GM18868 (cell line): Measurements from ENCODE around the gene TOR1A.
"Not testable (repeated sequence)": the region's sequence is repeated elsewhere in the genome, so short reads cannot be mapped to it uniquely, and the experiment has no call there.

ENCODE experiments used
- ATAC-seq: cut with Tn5 transposase; IDR thresholded peaks from one replicate; pipeline ENCODE4 v1.9.1; 2021; ENCODE audit warnings: mild to moderate bottlenecking, moderate library complexity; ENCODE audit not compliant: unreplicated experiment

Gene TOR1A

DNA sequence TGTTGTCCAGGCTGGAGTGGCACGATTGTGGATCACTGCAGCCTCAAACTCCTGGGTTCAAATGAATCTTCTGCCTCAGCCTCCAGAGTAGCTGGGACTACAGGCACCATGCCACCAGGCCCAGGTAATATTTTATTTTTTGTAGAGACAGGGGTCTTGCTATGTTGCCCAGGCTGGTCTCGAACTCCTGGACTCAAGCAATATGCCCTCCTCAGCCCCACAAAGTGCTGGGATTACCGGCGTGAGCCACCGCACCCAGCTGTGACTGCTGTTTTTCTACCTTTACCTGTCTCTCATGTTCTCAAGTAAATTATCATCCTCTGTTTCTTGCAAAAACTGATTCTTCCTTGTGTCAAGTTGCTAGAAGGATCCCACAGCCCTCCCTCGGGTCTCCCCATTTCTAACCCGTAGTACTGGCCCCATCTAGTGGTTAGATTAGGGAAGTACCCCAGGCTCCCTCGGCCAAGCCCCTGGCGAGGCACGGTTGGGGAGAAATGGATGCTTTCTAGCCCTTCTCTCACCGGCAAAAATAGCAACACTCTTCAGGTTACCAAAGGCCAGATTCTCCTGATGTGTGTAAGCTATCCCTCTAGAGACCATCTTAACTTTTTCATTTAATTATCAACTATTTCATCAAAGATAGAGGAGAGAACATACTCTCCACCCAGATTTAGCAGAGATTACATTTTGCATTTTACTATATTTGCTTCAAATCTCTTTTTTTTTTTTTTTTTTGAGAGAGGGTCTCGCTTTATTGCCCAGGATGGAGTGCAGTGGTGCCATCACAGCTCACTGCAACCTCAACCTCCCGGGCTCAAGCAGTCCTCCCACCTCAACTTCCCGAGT lies 40.2 kb downstream of the TOR1A start:
- ATAC-seq: no peak

DNA sequence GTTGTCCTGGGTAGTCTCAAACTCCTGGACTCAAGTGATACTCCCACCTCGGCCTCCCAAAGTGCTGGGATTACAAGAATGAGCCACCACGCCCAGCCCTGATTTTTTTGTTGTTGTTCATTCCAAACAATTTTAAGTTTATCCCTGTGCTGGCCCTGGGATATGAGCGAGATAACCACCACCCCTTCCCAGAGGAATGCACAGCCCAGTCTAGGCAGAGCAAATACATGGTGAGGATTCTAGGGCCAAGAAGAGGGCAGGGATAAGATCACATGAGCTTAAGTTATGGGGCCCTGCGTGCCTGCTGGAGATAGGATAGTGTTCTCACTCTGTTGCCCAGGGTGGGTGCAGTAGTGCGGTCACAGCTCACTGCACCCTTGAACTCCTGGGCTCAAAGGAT lies 42.0 kb downstream of the TOR1A start:
- no peak for ATAC-seq

DNA sequence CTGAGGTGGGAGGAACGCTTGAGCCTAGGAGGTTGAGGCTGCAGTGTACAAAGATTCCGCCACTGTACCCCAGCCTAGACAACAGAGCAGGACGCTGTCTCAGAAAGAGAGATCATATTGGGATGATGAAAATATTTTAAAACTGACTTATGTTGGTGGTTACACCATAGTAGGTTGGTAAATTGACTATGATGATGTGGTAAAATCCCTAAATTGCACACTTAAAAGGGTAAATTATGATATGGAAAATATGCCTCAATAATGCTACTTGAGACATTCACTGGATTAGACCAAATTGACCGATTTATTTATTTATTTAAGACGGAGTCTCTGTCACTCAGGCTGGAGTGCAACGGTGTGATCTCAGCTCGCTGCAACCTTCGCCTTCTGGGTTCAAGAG lies 42.8 kb downstream of the TOR1A start:
- no peak for ATAC-seq

DNA sequence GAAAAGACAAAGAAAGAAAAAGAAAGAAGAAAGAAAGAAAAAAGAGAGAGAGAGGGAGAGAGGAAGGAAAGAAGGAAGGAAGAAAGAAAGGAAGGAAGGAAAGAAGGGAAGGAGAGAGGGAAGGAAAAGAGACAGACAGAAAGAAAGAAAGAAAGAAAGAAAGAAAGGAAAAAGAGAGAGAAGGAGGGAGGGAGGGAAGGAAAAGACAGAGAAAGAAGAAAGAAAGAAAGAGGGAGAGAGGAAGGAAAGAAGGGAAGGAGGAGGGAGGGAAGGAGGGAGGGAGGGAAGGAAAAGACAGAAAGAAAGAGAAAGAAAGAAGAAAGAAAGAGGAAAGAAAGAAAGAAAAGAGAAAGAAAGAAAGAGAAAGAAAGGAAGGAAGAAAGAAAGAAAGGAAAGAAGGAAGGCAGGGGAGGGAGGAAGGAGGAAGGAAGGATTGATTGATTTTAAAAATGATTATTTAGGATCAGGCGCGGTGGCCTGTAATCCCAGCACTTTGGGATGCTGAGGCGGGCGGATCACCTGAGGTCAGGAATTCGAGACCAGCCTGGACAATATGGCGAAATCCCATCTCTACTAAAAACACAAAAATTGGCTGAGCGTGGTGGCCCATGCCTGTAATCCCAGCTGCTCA lies 44.3 kb downstream of the TOR1A start:
- ATAC-seq: no peak

DNA sequence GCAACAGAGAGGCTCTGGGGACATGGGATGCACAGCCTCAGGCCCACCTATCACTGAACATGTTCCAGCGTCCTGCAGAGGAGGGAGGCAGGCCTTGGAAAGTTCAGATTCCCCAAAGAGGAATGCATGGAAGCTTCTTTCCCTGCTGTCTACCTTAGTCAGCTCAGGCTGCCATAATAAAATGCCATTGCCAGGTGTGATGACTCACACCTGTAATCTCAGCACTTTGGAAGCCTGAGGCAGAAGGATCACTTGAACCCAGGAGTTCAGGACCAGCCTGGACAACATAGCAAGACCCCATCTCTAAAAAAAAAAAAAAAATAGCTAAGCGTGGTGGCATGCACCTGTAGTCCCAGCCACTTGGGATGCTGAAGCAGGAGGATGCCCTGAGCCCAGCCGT lies 45.5 kb downstream of the TOR1A start:
- no peak for ATAC-seq

DNA sequence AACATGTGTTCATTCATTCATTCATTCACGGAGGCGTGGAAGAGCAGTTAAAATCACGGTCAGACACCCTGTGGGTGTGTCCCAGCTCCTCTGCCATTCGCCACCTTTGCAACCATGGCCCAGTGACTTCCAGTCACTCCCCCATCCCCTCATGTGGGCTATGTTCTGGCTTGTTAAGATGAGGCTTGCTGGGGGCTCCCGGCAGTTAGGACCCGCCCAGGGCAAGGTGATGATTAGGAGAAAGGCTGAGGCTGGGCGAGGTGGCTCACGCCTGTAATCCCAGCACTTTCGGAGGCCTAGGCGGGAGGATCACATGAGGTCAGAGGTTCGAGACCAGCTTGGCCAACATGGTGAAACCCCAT lies 46.2 kb downstream of the TOR1A start:
- no peak for ATAC-seq

DNA sequence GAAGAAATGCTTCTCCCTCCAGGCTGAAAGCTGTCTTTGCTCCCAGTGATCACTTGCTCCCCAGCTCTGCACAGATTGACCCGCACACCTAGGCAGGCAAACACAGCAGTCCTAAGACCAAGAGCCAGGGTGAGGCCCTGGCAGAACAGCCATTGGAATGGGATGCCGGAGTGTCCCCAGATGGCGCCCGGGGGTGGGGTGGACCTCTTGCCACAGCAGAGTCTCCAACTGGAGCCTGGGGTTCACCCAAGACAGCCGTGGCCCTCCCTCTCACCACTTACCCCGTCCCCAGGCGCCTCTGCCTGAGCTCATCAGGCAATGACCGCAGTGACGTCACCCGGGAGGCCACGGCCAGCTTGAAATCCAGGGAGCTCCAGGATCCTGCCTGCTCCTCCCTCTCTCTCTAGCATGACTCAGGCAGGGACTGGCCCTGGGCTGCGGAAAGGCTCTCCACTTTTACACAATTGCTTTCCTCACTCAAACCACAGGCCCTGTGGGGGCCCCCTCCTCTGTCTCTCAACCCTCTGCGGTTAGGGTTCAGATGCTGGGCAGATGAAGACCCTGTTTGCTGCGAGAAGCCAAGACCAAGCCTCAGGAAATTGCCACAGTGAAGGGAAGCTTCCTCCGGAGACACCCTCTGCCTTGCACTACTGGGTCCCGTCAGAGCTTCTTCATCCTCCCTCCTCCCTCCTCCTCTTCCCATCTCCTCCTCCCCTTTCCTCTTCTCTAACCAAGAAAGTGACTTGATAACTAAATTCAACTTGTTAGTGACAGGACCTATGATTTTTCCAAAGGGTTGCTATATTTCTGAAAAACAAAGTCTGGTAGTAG lies 46.8 kb downstream of the TOR1A start:
- ATAC-seq: no peak

DNA sequence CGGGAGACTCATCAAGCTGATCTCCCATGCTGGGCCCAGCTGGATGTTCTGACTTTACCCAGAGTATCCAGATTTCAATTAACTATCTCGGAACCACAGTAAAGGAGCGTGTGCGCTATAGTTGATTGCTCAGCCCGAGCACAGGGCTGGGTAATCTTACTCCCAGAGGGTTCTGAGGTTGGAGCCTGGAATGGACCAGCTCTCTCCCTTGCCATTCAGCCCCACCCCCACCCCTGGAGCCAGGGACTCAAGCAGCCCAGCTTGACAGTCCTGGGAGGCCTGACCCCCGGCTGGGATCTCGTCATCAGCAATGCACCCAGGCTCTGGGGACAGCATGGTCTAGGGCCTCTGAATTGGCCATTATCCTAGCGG lies 47.4 kb downstream of the TOR1A start:
- no peak for ATAC-seq

DNA sequence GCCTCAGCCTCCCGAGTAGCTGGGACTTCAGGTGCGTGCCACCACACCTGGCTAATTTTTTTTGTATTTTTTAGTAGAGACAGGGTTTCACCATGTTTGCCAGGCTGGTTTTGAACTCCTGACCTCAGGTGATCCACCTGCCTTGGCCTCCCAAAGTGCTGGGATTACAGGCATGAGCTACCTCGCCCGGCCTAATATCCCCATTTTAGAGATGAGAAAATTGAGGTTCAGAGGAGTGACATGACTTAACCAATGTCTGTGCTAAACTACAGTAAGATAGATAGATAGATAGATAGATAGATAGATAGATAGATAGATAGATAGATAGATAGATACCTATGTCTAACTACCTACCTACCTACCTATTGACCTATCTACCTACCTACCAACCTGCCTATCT lies 47.8 kb downstream of the TOR1A start:
- ATAC-seq: not testable (repeated sequence)

DNA sequence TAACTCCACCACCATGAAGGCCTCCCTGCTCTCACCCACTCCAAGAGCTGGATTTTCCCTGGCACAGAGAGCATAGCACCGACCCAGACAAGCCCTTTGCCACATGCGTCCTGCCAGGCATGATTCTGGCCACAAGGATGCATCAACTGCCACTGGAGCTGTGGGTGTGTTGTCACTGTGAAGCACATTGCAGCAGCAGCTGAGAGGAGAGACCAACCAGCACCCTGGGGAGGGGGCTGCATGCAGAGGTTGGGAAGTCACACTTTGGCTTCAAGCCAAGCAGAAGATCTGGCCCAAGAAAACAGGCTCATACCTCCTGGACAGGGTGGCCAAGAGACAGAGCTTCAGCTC lies 48.5 kb downstream of the TOR1A start:
- ATAC-seq: no peak

DNA sequence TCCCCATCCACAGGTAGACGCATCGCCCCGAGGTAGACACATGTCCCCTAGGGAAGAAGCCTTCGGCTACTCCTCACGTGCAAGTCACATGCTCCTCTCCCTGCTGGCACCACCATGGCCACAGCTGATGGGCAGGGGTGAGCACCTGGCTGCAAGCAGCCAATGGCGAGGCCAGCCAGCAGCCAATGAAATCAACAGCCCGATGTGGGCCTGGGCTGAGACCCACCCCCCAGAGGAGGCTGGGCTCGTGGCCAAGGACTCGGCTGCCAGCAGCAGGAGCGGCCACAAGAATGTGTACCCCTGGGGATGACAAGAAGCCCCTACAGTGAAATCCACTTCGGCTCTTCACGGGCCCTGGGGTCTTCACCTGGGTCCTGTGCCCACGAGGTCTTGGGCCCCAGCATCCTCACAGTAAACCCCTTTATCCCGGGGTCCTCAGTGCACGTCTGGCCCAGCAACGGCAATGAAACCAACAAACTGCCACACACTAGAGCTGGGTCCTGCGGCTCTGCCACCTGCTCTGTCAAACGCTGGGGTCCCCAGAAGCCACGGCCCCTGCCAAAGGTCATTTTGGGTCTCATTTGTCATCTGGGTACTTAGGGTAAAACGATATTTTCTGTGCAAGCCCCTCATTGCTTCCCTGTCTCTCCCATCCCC lies 49.0 kb downstream of the TOR1A start:
- no peak for ATAC-seq

DNA sequence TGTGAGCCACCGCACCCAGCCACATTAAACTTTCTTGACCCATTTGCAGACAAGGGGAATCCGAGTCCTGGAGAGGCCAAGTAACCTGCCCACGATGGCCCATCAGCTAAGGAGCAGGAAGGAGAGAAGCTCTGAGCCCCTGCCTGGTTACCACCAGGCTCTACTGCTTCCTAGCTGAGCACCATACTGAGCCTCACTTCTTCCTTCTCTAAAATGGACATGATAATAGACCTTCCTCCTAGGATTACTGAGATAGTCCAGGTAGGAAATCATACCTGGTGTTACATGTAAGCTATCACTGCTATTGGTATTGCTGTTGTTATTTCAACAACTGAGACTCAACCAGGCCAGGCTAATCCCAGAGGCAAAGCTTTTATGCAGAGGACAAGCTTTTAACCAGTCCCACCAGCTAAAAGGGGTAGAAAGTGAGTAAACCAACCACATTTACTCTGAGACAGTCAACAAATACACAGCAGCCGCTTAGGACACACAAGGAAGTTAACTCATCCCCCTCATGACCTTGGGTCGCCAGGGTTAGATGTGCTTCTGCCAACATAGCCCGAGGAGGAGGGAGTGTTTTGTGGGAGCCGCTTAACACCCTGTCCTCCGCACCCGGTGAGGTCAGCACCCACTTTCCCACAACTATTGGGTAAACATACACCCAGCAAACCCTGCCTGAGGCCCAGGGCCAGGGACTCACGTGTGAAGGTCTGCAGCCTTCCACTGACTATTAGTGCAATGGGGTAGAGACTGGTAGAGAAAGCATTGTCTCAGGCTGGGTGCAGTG lies 50.5 kb downstream of the TOR1A start:
- ATAC-seq: no peak

DNA sequence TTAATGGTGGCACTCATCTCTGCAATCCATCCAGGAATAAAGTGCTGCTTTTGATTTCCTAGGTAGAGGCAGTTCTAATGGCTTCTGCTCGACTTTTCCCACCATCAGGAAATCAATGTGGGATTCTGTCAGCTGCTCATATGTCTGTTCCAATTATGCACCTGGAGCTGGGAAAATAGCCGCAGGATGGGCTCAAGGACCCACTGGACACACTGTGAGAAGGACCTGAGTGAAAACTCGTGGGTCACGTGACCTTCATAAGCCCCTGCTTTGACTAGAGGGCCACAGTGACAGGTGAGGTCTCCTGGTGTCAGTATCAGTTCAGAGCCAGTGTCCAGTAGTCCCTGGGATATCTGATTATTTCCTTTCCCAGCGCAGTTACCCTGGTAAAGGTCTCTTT lies 53.2 kb downstream of the TOR1A start:
- ATAC-seq: no peak

DNA sequence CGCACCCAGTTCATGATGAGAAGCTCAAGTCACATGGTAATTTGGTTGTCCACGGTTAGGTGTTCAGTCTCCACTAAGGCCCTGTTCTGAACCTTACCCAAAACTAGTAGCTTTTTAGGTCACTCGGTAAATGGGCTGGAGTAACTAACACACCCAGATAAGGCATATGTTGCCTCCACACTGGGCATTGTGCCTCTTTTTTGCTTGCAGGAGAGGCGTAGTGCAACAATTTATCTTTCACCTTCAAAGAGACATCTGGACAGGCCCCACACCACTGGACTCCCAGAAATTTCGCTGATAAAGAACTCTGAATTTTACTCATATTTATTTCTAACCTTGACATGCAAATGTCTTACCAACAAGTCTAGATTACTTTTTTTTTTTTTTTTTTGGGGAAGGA lies 54.3 kb downstream of the TOR1A start:
- no peak for ATAC-seq

DNA sequence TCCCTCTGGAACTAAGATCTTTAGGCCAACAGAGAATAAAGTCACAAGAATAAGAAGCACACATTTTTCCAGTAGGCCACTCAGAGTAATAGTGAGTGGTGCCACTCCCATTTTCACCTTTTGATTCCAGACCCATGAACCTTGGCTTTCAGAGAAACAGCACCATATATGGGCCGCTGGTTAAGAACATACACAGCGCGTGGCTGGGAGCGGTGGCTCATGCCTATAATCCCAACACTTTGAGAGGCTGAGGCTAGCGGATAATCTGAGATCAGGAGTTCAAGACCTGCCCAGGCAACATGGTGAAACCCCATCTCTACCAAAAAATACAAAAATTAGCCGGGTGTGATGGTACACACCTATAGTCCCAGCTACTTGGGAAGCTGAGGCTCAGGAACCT lies 55.5 kb downstream of the TOR1A start:
- ATAC-seq: no peak

DNA sequence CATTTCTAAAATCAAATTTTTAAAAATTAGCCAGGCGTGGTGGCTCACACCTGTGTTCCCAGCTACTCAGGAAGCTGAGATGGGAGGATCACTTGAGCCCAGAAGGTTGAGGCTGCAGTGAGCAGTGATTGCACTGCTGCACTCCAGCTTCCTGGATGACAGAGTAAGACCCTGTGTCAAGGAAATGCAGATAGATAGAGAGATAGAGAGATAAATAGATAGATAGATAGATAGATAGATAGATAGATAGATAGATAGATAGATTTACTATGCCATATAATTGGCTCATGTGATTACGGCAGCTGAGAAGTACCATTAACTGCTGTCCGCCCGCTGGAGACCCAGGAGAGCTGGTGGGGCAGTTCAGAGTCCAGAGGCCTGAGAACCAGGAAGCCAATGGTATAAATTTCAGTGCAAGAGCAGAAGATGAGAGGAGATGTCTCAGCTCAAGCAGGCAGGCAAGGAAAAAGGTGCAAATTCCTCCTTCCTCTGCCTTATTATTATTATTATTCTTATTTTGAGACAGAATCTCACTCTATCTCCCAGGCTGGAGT lies 58.1 kb downstream of the TOR1A start:
- ATAC-seq: no peak

DNA sequence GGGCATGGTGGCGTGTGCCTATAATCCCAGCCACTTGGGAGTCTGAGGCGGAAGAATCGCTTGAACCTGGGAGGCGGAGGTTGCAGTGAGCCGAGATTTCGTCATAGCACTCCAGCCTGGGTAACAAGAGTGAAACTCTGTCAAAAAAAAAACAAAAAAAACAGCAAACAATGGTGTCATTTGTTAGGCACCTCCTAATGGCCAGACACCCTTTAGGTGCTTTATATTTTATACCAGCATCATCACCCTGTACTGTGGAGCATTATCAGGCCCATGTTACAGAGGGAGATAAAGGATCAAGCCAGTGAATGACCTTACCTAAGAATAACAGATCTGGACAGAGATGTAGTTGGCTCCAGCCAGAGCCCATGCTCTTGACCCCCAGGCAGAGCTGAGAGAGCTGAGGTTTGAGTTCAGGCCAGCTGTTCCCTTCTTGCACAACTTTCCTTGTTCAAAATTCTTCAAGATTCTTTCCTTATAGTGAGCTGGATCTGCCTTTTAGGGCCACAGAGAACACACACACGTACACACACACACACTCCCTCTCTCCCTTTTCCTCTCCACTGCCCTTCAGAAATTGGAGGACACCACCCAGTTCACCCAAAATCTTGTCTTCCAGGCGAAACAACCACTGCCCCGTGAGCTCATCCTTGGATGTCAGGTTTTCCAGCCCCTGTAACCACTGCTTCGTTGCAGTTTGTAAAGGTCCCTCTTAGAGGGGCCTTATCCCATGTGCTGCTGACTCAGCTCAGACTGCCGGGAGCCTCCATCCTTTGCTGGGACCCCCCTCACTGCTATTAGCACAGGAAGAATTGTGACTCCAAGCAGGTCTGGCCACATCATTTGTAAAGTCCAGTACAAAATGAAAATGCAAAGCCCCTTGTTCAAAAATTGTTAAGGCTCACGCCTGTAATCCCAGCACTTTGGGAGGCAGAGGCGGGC lies 60.7 kb downstream of the TOR1A start:
- no peak for ATAC-seq
